Body of pancreas (tissue), 4 donors: ENCODE measurements around the gene PPIB. TPM values are rescaled to one million over a fixed set of nuclear protein-coding genes. Genes with fewer than 3 reads are reported as not detected.

Source experiments
- ATAC-seq: fragments of 150-250 bp; one replicate; pipeline ENCODE4 v1.9.1; 2016
- DNase-seq, 4 donors: peaks; one replicate each; pipeline ENCODE4 v3.0.0-alpha.2; 2019
- H3K27ac ChIP-seq, 4 donors: fragments of 200-600 bp; sonication (generic); 1 replicate in 3 of 4; 2 replicates in 1 of 4; pipeline versions ENCODE4 v1.5.1 to v1.6.1; 2016 to 2019; ENCODE audit warnings: mild to moderate bottlenecking in 1 of 4, mixed read lengths in 1 of 4, moderate library complexity in 1 of 4
- H3K27me3 ChIP-seq, 2 donors: fragments of 200-600 bp; sonication (generic); one replicate each; pipeline ENCODE4 v1.6.0; 2016; ENCODE audit warnings: mild to moderate bottlenecking in 1 of 2
- H3K36me3 ChIP-seq, 2 donors: fragments of 200-600 bp; sonication (generic); replicated peaks in 1 of 2; 2 replicates each; pipeline ENCODE4 v1.5.1; 2016; ENCODE audit warnings: low read depth in 2 of 2; ENCODE audit not compliant: insufficient read depth in 1 of 2
- H3K4me1 ChIP-seq: fragments of 200-600 bp; sonication (generic); one replicate; pipeline ENCODE4 v1.6.0; 2016
- H3K4me3 ChIP-seq, 2 donors: fragments of 200-600 bp; sonication (generic); 1 replicate in 1 of 2; 2 replicates in 1 of 2; pipeline ENCODE4 v1.5.1; 2016 to 2019
- H3K9me3 ChIP-seq, 3 donors: fragments of 200-600 bp; sonication (generic); 1 replicate in 2 of 3; 2 replicates in 1 of 3; pipeline ENCODE4 v1.5.1; 2016
- CTCF ChIP-seq, 7 experiments: fragments of 450-650 bp in 4 of 7; fragments of 200-600 bp in 3 of 7; sonication (generic) in 3 of 7; IDR thresholded peaks; one replicate each; pipeline ENCODE4 v1.5.1; 2016 to 2019; ENCODE audit warnings: antibody characterized with exemption in 7 of 7
- POLR2A ChIP-seq, 3 donors: fragments of 450-650 bp; IDR thresholded peaks; one replicate each; pipeline ENCODE4 v1.6.1; 2016; ENCODE audit warnings: antibody characterized with exemption in 3 of 3, mild to moderate bottlenecking in 2 of 3
- WGBS, 2 donors: methylation state at CpG; one replicate each; pipeline ENCODE4 v1.1.5; 2017; 5-methylcytosine and 5-hydroxymethylcytosine counted together
- intact Hi-C: fragments of 100-400 bp; cut with DNase I; formaldehyde crosslinking; loops from one replicate; pipeline ENCODE4 v1.15.1; 2023
- total RNA-seq, 2 donors: library from RNA; depleted of rRNA; stranded (reverse); fragments of >200 nt; gene quantifications; one replicate each; pipeline ENCODE4 v1.1.0, GENCODE V29; 2016

Gene PPIB
- total RNA-seq, 2 donors from 2014 or later = 159 to 1,343 TPM

- ATAC-seq = no peak
- no peak for DNase-seq
Observed at GRCh38 chr15:64117759-64118487, 44.9 kb downstream of the PPIB start.

DNA sequence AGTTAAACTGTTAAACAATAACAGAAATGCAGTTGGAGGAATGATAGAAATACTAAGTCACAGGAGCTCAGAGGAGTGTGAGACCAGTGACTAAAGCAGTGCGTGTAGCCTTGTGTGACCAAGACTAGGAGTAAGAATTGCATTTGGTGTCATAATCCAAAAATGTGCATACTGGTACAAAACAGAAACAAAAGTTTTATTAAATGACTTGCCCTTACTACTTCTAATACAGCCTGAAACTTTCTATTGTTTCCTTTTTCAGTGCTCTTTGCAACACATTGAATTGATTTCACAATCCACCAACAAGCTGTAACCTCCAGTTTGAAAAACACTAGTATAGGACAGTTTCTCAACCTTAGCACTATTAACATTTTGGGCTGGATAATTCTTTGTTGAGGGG lies 49.9 kb downstream of the PPIB start:
- ATAC-seq (no peak), DNase-seq (no peak)
- H3K27ac ChIP-seq = no peak overlapping the region
- intact Hi-C loops = no loop called here
- H3K36me3 ChIP-seq = peaks cover 0 to 17% of the 10 kb centered on the region in 2 donors
- peaks cover 29% of the 10 kb centered on the region for H3K4me1 ChIP-seq
- 92 to 97% methylated on average over 1 of the region's 1 CpG for WGBS, 2 donors
- no peaks in the 10 kb centered on the region for H3K27me3 ChIP-seq
- H3K9me3 ChIP-seq = no peaks in the 10 kb centered on the region
- no peak overlapping the region for H3K4me3 ChIP-seq
- no peak for TF ChIP-seq POLR2A (IDR thresholded peaks at IDR 0.05)
- TF ChIP-seq CTCF (IDR thresholded peaks at IDR 0.05) = no peak

More at GRCh38 chr15:64117759-64118487, 44.9 kb downstream of the PPIB start:
- intact Hi-C loops = no loop called here
- no peaks in the 10 kb centered on the region for H3K27me3 ChIP-seq
- H3K4me3 ChIP-seq = no peak overlapping the region
- no peaks in the 10 kb centered on the region for H3K4me1 ChIP-seq
- H3K9me3 ChIP-seq = no peaks in the 10 kb centered on the region
- no peak overlapping the region for H3K27ac ChIP-seq
- 84 to 91% methylated on average over 5 of the region's 5 CpGs for WGBS, 2 donors
- peaks cover 6 to 37% of the 10 kb centered on the region in 2 donors for H3K36me3 ChIP-seq
- TF ChIP-seq POLR2A (IDR thresholded peaks at IDR 0.05) (no peak), CTCF (IDR thresholded peaks at IDR 0.05) (no peak)

DNA sequence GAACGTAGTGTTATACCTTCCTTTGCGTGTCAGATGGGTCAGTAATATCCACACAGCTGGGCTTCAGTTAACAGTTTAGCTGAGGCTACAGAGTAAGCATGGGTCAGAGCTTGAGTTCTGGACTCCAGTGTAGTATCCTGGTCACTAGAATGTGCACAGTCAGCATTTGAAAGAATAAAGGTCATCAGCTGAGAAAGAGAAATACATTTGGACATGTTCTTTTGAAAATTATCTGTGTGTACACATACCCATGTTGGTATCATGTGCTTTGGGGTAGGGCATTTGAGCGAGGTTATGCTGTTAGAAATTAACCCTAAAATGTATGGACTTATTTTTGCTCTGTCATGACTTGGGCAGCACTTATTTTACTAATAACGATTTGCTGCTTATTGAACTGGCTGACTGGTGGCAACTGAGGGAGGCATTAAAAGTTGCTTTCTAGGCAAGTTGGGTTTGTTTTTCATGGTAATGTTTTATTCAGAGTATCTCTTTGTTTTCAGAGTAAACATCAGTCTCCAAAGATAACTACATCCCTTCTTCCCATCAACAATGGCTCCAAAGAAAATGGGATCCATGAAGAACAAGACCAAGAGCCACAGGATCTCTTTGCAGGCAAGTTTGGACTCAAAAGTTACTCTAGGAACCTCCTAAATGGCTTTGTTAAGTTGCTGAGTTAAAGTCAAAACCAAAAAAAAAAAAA lies 50.6 kb downstream of the PPIB start:
- Histone ChIP-seq H3K4me3 (no peak overlapping the region), H3K27me3 (no peaks in the 10 kb centered on the region), H3K27ac (peak overlapping the region in 1 of 4 donors; percentile 35), H3K4me1 (peaks cover 36% of the 10 kb centered on the region), H3K36me3 (peaks cover 0 to 15% of the 10 kb centered on the region in 2 donors), H3K9me3 (no peaks in the 10 kb centered on the region)
- TF ChIP-seq CTCF (IDR thresholded peaks at IDR 0.05) (no peak), POLR2A (IDR thresholded peaks at IDR 0.05) (no peak)
- ATAC-seq (peak; percentile 66), DNase-seq (no peak)
- 34 to 45% methylated on average over 4 of the region's 4 CpGs for WGBS, 2 donors
- intact Hi-C loops = no loop called here

DNA sequence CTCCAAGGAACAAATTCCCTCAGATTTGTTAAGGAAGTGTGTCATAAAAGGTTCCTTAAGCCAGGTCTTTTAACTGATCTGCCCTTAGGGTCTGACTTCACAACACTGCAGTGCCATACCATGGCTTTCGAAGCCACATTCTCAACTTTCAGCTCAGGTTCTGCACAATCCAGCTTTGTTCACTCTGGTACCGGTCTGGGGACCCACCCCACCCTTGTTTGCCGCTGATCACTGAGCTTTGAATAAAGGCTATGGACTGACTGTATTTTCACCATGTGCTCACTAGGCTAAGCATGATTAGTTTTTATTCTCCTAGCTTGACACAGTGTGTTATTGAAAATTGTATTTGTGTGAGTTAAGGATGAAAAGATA lies 51.2 kb downstream of the PPIB start:
- no peaks in the 10 kb centered on the region for H3K9me3 ChIP-seq
- TF ChIP-seq CTCF (IDR thresholded peaks at IDR 0.05) = no peak
- TF ChIP-seq POLR2A (IDR thresholded peaks at IDR 0.05) = no peak
- 39 to 57% methylated on average over 3 of the region's 3 CpGs for WGBS, 2 donors
- intact Hi-C loops = no loop called here
- ATAC-seq = no peak
- H3K4me1 ChIP-seq = peaks cover 37% of the 10 kb centered on the region
- H3K36me3 ChIP-seq = peaks cover 0 to 15% of the 10 kb centered on the region in 2 donors
- H3K27me3 ChIP-seq = no peaks in the 10 kb centered on the region
- no peak for DNase-seq
- H3K27ac ChIP-seq = peak overlapping the region in 1 of 4 donors; percentile 35
- H3K4me3 ChIP-seq = no peak overlapping the region
